ENCODE data around the gene GALNTL6. TPM values are rescaled to one million over a fixed set of nuclear protein-coding genes. Genes with fewer than 3 reads are reported as not detected.

The GALNTL6 gene
- total RNA-seq = not detected in 2 replicates

DNA sequence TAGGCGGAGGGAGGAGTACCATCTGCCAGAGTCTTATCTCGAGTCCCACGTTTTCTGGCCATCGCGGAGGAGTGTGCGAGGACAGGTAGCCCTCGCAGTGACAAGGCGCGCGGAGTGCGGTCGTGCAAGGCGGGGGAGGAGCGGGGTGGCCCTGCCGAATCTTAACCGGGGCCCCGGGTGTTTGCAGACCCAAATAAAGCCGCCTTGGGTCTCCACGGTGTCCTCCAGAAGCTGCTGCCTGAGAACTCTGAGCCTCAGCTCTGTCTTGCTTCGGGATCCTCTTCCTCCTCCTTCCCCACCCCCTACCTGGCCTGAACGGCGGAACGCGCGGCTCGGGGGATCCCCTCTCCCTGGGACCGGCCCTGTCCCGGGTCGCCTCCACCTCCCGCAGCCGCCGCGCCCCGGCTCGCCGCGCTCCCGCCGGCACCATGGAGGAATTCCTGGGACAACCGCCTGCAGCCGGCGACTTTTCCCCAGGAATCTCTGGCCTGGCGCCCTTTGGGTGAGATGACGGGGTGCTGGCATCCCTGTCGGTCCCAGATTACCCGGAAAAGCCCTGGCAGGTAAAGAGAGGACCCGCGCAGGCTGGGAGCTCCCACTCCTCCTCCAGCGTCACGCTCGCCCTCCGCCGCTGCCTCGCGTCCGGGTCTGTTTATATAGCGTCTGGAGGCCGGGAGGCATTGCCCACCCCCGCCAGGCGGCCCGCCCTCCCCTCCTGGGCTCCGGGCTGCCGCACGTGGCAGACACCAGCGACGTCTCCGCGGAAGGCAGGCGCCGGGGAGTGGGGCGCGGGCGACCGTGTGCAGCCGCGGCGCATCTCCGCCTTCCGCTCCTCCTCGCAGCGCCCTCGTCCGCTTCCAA is at the start of gene GALNTL6:
GALNTL6 (plus strand) TSS at position 740 of the 861 bp plus-strand sequence.
- intact Hi-C loops (cut with micrococcal nuclease) = no loop called here

DNA sequence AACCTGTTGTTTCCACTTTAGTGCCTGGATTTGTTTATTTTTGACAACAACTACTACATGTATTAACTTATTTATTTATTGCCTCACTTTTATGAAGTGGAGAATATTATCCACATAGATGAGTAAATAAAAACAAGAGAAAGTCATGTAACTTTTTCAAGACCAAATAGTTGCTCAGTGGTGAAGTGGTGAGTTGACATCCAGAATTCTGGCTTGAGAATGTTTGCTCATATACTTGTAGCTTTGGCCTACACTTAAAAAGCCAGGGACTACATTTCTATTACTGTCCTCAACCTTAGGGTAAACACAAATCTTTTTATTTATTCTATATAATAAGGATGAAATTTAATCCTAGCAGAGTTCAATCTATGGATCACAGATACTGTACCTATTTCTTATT is 47.7 kb upstream of the GALNTL6 start:
- intact Hi-C loops (cut with micrococcal nuclease) = no loop called here

- intact Hi-C loops (cut with micrococcal nuclease) = no loop called here
These were observed 38.5 kb upstream of the GALNTL6 start for GRCh38 chr4:171774642-171775190.

DNA sequence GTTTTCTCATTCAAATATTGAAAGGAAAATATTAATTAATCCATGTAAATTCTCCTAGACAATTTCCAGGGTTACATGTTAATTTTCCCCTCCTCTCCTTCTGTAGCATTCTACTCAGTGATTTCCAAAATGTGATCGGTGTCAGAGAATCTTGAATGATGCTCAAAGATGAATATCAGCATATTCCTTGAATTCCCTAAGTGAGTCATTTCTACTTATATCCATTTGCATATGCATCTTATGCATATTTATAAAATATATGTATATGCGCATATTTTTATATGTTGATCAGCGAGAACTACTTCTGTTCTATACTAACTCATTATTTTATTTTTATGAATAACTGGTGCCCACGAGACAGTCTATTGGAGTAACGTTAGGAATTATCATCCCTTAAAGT is 33.9 kb upstream of the GALNTL6 start:
- intact Hi-C loops (cut with micrococcal nuclease) = no loop called here

GRCh38 chr4:171785388-171785787 is 27.8 kb upstream of the GALNTL6 start:
- intact Hi-C loops (cut with micrococcal nuclease) = no loop called here

DNA sequence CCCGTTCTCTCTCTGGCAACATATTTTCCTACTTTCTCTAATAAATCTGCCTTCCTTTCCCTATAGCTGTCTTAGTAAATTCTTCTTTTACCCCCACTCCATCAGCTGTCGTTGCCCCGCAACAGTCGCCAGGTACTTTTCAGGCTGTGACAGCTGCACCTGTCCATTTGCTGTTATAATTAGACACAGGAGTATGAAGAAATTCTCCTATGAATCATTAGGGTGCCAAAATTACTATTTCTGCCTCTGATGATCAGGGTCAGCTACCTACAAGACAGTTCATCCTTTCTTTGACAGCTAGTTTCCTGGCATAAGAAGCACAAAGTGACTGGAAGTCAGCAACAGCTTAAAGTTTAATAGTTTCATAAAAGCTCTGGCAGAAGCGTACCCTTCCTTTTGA is 19.5 kb upstream of the GALNTL6 start:
- intact Hi-C loops (cut with micrococcal nuclease) = no loop called here

DNA sequence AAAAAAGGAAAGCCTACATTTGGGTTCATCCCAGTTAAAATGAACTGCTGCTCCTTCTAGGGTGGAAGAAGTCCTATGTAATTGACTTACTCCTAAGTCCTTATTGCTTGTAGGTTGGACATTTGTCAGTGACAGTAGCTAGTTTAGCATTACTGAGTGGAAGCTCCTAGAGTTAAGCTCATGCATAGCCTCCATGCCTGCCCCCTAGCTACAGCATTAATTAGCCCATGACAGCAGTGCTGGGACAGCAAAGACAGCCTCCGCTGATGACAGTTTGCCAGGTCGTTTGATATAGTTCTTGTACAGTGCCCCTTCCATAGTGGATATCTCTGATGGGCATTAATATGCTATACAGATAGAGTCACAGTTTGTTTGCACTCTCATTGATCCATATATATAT is 18.7 kb upstream of the GALNTL6 start:
- intact Hi-C loops (cut with micrococcal nuclease) = no loop called here

DNA sequence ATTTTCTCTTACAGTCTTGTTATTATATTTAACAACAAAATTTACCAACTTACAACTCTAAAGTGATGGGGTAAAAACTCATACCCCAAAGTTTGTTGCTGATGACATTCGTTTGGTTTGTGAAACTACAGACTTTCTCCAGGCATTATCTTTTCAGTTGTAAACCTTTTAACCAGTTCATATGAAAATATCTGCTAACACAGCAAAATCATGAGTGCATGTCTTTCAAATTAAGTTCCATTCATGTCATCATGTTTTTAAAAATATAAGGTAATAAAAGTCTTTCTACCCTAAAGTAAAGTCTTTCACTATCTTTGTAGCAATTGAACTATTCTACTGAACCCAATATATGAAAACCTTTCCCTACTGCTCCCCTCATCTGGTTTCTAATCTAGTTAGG is 3.4 kb upstream of the GALNTL6 start:
- intact Hi-C loops (cut with micrococcal nuclease) = no loop called here

DNA sequence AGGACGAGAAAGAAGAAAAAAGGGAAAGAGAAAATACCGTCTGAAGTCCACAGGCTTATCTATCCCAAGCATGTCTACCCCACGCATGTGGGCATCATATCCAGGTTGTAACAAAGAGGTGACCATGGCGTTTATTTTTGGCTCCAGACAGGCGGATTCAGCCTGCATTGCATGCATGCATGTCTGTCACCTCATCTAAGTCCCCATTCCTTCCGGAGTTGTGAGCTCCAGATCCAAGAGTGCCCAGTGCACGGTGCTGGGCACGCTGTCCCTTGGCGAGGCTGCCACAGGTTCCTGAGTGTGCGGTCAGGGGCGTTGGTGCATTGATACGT is 905 bp upstream of the GALNTL6 start:
- intact Hi-C loops (cut with micrococcal nuclease) = no loop called here

GRCh38 chr4:171813526-171814250 is 484 bp downstream of the GALNTL6 start:
- intact Hi-C loops (cut with micrococcal nuclease) = no loop called here

- intact Hi-C loops (cut with micrococcal nuclease) = no loop called here
These were observed 1.3 kb downstream of the GALNTL6 start for GRCh38 chr4:171814545-171814944.

DNA sequence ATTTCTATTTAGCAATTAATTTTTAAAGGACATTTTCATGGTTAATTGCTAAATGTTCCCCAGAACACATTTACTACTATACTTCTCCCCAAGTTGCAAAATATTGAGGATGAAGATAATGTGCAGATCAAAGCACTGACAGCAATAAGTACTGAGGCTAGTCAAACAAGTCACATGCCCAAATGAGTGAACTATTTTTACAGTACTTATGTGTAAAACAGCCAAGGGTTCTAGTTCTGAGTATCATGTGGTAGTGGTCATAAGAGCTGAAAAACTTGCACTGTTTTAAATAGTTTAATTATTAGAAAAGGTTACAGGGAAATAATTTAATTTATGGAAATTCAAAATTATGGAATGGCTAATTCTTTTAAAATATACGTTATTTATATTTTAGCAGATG is 3.8 kb downstream of the GALNTL6 start:
- intact Hi-C loops (cut with micrococcal nuclease) = no loop called here

DNA sequence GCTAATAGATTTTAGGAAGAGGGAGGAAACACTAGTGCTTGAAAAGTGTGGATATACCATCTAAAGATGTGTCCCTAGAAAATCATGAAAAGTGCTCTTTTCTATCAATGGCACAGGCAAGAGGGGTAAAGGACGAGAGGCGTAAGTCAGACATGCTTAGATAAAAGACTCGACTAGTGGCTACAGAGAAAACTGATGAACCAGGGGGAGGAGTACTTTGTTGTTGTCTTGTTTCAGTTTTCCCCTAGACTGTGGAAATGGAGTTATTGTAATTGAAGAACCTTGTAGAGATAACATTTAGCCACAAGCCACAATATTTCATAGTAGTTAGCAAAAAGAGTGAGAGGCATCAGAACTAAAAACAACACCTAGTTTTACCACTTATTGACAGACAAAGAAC is 21.4 kb downstream of the GALNTL6 start:
- intact Hi-C loops (cut with micrococcal nuclease) = no loop called here

- intact Hi-C loops (cut with micrococcal nuclease) = no loop called here
These were observed 30.3 kb downstream of the GALNTL6 start for GRCh38 chr4:171843456-171843855.

- intact Hi-C loops (cut with micrococcal nuclease) = no loop called here
These were observed 33.0 kb downstream of the GALNTL6 start for GRCh38 chr4:171846232-171846631.

- intact Hi-C loops (cut with micrococcal nuclease) = no loop called here
These were observed 33.7 kb downstream of the GALNTL6 start for GRCh38 chr4:171846893-171847292.

- intact Hi-C loops (cut with micrococcal nuclease) = no loop called here
These were observed 34.5 kb downstream of the GALNTL6 start for GRCh38 chr4:171847751-171848150.

GRCh38 chr4:171849686-171850222 is 36.5 kb downstream of the GALNTL6 start:
- intact Hi-C loops (cut with micrococcal nuclease) = no loop called here

- intact Hi-C loops (cut with micrococcal nuclease) = no loop called here
These were observed 38.1 kb downstream of the GALNTL6 start for GRCh38 chr4:171851295-171851694.

- intact Hi-C loops (cut with micrococcal nuclease) = no loop called here
These were observed 44.3 kb downstream of the GALNTL6 start for GRCh38 chr4:171857302-171858012.

DNA sequence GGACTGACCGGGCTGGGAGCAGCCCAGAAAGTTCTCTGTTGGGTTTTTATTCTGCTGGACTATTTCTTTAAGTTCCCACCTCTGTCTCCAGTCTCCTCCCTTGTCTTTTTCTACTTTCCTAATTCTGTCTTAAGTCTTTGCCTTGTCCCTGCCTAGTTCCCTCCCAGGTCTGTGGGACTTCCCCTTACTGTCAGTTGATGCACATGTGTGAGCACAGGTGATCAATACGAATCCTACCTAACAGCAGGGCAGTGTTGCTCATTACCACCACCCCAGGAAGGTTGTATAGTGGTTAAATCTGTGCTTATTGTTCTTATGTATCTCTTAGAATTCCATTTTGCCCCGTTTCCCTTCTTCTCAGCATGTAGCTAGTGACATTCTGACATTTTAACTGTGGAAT is 62.1 kb downstream of the GALNTL6 start:
- intact Hi-C loops (cut with micrococcal nuclease) = no loop called here

GRCh38 chr4:171876636-171877035 is 63.4 kb downstream of the GALNTL6 start:
- intact Hi-C loops (cut with micrococcal nuclease) = no loop called here

Measured in T-helper 1 cell treated with Interleukin-12 subunit alpha and Interleukin-12 subunit beta and Interleukin-4 antibody, amounts not matched to agents 30 ng/mL and 1 ng/mL, for 36 hours (primary cell).